OCI-LY1 (cell line): ENCODE results near the gene L3MBTL4.

Source experiments
- CTCF ChIP-seq: fragments of 200-600 bp; sonication (generic), shearing (Covaris generic); IDR thresholded peaks from 2 replicates; pipeline ENCODE4 v1.5.1; 2017; ENCODE audit warnings: mild to moderate bottlenecking, antibody characterized with exemption, low read length, moderate library complexity, mixed read lengths
- EZH2 ChIP-seq: fragments of 200-600 bp; sonication (generic), shearing (Covaris generic); IDR thresholded peaks from 2 replicates; pipeline ENCODE4 v1.8.0; 2017; ENCODE audit warnings: borderline replicate concordance, mixed run types, mild to moderate bottlenecking, antibody characterized with exemption, low read length, moderate library complexity, mixed read lengths

GRCh38 chr18:5984245-5984644, 430.5 kb downstream of the L3MBTL4 start:
- TF ChIP-seq EZH2 (no peak), CTCF (no peak)
